Left ventricle myocardium inferior (tissue), 1 donor: ENCODE results near the gene GNA14. TPM values are rescaled to one million over a fixed set of nuclear protein-coding genes. Genes with fewer than 3 reads are reported as not detected.

Experiments
- DNase-seq: peaks from one replicate; pipeline ENCODE4 v3.0.0-alpha.2; 2020
- H3K27ac ChIP-seq: fragments of 200-600 bp; replicated peaks from 2 replicates; pipeline ENCODE4 v1.8.0; 2021
- H3K27me3 ChIP-seq: fragments of 200-600 bp; 2 replicates; pipeline ENCODE4 v1.8.0; 2021; ENCODE audit warnings: low read depth
- H3K36me3 ChIP-seq: fragments of 200-600 bp; 2 replicates; pipeline ENCODE4 v1.8.0; 2021
- H3K4me1 ChIP-seq: fragments of 200-600 bp; 2 replicates; pipeline ENCODE4 v1.8.0; 2021
- H3K4me3 ChIP-seq: fragments of 200-600 bp; 2 replicates; pipeline ENCODE4 v1.8.0; 2021; ENCODE audit warnings: mild to moderate bottlenecking, moderate library complexity
- H3K9me3 ChIP-seq: fragments of 200-600 bp; replicated peaks from 2 replicates; pipeline ENCODE4 v1.8.0; 2021
- intact Hi-C: fragments of 100-400 bp; cut with micrococcal nuclease; formaldehyde crosslinking; loops from one replicate; pipeline ENCODE4 v1.11.0; 2022
- total RNA-seq: library from RNA; stranded (reverse); fragmentation: NEBNext Ultra II Directional; extraction: Animal tissue kit (Norgen Biotek cat#: 25700); gene quantifications from one replicate; pipeline ENCODE4 v1.2.1, GENCODE V29; 2021
- TF ChIP-seq, protein P1 (sequence below): fragments of 200-600 bp; IDR thresholded peaks from 2 replicates; pipeline ENCODE4 v1.8.0; 2021; ENCODE audit warnings: antibody characterized with exemption, mild to moderate bottlenecking, borderline replicate concordance
- donor health status: DM: no; HTN: yes; CAD: no; lungs with severe emphysema.

GNA14 gene
- total RNA-seq, 1 donor from 2014 or later = 2.2 TPM

DNA sequence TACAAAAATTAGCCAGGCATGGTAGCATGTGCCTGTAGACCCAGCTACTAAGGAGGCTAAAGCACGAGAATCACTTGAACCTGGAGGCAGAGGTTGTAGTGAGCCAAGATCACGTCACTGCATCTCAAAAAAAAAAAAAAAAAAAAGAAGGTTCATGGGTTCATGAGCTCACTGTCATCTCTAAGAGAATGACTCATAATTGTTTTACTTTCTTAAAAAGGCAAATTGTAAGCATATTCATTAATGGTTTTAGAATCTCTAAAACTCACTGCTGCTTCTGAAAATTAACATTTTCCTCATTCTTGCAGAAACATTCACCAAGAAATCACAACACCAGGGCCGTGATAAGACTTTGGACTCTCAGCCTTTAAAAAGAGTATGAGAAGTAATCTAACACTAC is 103.6 kb downstream of the GNA14 start:
- TF ChIP-seq, protein P1, sequence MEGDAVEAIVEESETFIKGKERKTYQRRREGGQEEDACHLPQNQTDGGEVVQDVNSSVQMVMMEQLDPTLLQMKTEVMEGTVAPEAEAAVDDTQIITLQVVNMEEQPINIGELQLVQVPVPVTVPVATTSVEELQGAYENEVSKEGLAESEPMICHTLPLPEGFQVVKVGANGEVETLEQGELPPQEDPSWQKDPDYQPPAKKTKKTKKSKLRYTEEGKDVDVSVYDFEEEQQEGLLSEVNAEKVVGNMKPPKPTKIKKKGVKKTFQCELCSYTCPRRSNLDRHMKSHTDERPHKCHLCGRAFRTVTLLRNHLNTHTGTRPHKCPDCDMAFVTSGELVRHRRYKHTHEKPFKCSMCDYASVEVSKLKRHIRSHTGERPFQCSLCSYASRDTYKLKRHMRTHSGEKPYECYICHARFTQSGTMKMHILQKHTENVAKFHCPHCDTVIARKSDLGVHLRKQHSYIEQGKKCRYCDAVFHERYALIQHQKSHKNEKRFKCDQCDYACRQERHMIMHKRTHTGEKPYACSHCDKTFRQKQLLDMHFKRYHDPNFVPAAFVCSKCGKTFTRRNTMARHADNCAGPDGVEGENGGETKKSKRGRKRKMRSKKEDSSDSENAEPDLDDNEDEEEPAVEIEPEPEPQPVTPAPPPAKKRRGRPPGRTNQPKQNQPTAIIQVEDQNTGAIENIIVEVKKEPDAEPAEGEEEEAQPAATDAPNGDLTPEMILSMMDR = no peak
- Histone ChIP-seq H3K27me3 (no peaks in the 10 kb centered on the region), H3K4me1 (no peaks in the 10 kb centered on the region), H3K36me3 (no peaks in the 10 kb centered on the region), H3K9me3 (peaks cover 30% of the 10 kb centered on the region), H3K4me3 (no peak overlapping the region), H3K27ac (no peak overlapping the region)
- DNase-seq = no peak
- intact Hi-C loops = no loop called here

DNA sequence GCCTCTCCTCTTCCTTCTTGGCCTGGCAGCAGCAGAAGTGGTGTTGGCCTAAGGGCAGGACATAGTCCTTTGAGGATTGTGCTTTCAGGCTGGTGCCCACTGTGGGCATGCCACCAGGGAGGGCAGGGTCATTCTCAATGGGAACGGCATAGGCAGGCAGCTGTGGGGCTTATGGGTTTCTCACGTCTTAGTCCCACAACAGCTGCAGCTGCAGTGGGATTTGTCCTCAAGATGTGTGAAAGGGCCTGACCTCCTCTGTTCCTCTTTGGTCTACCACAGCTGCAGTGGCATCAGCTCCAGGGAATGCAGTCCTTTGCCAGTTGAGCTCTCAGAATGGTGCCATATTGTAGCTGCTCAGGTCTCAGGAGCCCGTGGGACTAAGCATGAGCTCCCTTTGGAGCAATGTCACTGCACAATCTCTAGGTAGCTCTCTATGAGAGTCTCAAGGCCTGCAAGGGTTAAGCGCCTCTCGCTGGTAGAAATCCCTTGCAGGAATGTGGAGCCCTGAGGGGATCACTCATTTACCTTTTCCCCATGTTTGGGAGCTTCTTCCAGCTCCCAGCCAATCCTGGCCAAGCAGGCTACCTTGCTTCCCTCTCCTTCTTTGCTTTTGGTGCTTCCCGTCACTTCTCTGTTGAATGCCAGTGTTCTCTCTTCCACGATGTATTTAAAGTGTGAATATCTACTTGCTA is 104.8 kb downstream of the GNA14 start:
- TF ChIP-seq, protein P1 = no peak

DNA sequence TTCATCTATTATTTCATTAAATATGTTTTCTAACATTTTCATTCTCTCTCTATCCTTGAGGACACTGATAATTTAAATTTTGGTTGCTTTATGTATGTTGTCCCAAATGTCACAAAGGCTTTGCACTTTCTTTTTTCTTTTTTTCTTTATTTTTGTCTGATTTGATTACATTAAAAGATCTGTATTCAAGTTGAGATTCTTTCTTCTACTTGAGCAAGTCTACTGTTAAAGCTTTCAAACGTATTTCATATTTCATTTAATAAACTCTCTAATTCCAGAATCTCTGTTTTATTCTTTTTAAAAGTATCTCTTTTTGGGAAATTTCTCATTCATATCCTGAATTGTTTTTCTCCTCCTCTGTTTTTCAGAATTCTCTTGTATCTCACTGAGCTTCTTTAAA is 106.5 kb downstream of the GNA14 start:
- no peak for DNase-seq
- Histone ChIP-seq H3K27ac (no peak overlapping the region), H3K4me3 (no peak overlapping the region), H3K36me3 (no peaks in the 10 kb centered on the region), H3K4me1 (no peaks in the 10 kb centered on the region), H3K9me3 (peaks cover 30% of the 10 kb centered on the region), H3K27me3 (no peaks in the 10 kb centered on the region)
- intact Hi-C loops = no loop called here
- TF ChIP-seq, protein P1 = no peak

More for the DNA sequence above, 104.8 kb downstream of the GNA14 start:
- no peak for DNase-seq
- H3K27ac ChIP-seq = no peak overlapping the region
- no peaks in the 10 kb centered on the region for H3K27me3 ChIP-seq
- H3K4me3 ChIP-seq = no peak overlapping the region
- intact Hi-C loops = no loop called here
- peaks cover 30% of the 10 kb centered on the region for H3K9me3 ChIP-seq
- H3K4me1 ChIP-seq = no peaks in the 10 kb centered on the region
- no peaks in the 10 kb centered on the region for H3K36me3 ChIP-seq

DNA sequence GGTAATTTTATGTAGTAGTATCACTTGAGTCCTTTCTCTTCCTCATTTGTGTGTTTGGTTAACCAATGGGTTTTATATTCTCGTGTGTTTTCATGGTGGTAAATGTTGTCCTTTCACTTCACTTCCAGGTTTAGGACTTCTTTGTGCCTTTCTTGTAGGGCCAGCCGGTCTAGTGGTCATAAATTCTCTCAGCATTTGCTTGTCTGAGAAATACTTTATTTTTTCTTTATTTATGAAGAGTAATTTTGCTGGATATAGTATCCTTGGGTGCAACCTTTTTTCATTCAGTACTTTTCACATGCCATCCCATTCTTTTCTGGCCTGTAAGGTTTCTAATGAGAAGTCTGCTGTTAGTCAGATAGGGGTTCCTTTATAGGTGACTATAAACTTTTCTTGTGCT is 107.1 kb downstream of the GNA14 start:
- H3K4me1 ChIP-seq = no peaks in the 10 kb centered on the region
- intact Hi-C loops = no loop called here
- no peak overlapping the region for H3K27ac ChIP-seq
- no peaks in the 10 kb centered on the region for H3K27me3 ChIP-seq
- TF ChIP-seq, protein P1 = no peak
- no peak overlapping the region for H3K4me3 ChIP-seq
- no peaks in the 10 kb centered on the region for H3K36me3 ChIP-seq
- peaks cover 30% of the 10 kb centered on the region for H3K9me3 ChIP-seq
- DNase-seq = no peak

DNA sequence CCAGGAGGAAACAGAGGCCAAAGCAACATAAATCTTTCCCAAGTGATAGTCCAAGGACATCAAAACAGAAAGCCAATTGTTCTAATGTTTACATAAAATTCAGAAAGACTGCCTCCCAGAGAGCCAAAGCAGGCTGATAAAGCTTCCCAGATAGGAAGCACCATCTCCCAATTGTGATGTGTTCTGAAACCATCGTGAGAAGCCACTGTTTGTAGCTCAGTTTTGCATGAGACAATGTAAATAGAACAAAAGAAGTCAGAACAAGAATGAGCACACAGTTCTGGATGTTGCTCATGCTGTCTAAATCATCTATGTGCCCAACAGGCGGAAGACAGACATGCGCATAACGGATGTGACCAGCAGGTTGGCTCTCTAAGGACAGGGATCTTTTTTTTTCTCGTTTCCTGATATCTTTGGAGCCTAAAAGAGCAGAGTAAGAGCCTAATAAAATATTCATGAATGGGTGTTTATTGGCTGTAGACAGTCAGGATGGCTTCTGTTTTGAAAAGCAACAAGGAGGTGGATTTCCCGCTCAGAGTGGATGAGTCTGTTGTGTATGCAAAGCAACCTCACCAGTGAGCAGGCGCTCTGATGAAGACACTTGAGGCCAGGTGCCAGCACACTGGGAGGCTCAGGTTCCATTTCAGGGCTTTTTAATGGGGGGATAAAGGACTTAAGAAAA is 113.6 kb downstream of the GNA14 start:
- Histone ChIP-seq H3K27me3 (no peaks in the 10 kb centered on the region), H3K9me3 (peaks cover 8% of the 10 kb centered on the region), H3K36me3 (no peaks in the 10 kb centered on the region), H3K4me3 (no peak overlapping the region), H3K4me1 (peaks cover 7% of the 10 kb centered on the region), H3K27ac (peak overlapping the region; percentile 2)
- DNase-seq = no peak
- TF ChIP-seq, protein P1 = no peak
- intact Hi-C loops = no loop called here
